NCI-H1694 (cell line): Measurements from ENCODE around the gene PPHLN1.

ENCODE experiments used
- DNase-seq: peaks from one replicate; lab custom pipeline; 2025; lab: John Stamatoyannopoulos, UW

PPHLN1 gene, protein sequence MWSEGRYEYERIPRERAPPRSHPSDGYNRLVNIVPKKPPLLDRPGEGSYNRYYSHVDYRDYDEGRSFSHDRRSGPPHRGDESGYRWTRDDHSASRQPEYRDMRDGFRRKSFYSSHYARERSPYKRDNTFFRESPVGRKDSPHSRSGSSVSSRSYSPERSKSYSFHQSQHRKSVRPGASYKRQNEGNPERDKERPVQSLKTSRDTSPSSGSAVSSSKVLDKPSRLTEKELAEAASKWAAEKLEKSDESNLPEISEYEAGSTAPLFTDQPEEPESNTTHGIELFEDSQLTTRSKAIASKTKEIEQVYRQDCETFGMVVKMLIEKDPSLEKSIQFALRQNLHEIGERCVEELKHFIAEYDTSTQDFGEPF

DNA sequence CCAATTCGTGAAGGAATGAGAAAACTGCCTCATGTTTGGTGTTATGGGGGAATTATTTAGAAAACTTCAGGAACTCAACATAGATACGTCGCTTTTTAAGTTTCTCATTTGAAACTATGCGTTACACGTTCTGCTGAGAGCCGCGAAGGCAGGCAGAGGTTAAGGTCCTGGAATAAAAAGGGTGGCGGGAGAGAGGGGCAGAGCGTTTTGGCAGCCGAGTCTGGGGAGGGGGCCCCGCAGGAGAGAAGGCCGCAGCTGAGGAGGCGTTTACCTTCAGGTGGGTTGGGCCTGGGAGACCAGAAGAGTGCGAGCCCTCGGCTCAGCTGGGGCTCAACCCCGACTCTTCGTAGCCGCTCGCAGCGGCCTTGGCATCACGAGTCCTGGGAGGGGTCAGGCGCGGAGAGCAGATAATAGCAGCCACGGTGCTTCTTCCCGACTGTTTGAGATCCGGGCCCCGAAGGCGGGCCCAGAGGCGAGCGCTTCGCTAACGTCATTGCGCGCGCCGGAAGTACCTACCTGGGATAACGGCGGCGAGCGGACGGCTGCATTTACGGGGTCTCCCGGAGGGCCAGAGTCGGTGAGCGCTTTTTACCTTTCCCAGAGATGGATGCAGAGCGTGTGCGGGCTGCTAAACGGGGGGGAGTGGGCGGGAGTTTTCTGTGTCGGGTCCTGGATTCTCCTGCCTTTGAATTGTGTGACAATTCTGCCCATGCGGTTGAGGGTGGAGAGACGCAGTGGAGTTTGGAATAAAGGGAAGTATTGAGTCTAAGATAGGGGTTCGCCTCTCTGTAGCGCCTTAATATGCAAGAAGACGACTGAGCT is at the start of gene PPHLN1, which contains the start of gene ZCRB1:
Gene PPHLN1 (plus strand): TSS at position 515 of the 822 bp plus-strand sequence. CDS start 9,736 bp downstream, outside the sequence.
Gene ZCRB1 (minus strand): TSS at position 442 of the 822 bp plus-strand sequence. CDS start 1,992 bp downstream, outside the sequence.
- DNase-seq = peak; percentile 67

DNA sequence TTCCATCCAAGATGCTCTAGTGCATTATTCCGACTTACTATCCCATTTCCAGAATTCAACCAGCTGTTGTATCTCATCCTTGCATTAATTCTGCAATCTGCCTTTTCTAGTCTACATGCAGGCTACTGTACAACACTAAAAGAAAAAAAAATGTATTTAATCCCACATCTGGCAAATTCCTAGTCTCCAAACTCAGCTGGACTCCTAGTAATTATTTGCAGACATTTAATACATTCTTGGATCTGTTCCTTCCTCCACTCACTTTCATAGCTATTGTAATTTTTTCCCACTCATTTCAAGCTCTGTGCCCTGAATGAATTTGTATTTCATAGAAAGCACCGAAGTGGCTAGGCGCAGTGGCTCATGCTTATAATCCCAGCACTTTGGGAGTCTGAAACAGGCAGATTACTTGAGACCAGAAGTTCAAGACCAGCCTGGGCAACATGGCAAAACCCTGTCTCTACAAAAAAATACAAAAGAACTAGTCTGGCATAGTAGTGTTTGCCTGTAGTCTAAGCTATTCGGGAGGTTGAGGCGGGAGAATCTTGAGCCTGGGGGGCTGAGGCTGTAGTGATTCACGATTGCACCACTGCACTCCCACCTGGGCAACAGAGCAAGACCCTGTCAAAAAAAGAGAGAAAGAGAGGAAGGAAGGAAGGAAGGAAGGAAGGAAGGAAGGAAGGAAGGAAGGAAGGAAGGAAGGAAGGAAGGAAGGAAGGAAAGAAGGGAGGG is 48.4 kb upstream of the PPHLN1 start:
- no peak for DNase-seq

DNA sequence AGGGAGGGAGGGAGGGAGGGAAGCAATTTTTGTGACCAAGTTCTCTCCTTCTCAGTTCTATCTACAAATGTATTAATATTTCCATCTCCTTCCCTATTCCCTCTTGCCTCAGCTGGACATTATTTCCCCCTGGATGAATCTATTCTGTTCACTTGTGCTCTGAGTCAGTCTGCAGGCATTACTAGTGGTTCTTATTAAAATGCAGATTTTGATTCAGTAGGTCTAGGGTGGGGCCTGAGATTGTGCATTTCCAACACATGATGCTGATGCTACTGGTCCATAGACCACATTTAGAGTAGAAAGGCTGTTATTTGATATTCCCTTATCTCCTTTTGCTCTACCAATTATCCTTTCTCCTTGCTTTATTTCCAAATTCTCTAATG is 47.8 kb upstream of the PPHLN1 start:
- DNase-seq = no peak

DNA sequence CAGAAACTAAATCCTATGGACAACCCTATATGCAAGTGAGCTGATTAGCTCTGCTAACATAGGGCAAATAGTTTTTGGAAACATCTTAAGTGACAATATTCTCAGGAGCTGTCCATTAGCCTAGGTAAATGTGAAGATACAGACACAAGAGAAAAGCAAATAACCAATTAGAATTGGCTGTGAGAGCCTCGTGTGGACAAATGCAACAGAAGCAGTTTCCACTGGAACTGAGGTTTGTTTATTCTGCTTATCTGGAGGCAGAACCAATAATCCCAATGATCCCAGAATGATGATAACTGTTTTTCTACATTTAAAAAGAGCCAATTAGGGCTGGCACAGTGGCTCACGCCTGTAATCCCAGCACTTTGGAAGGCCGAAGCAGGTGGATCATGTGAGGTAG is 44.7 kb upstream of the PPHLN1 start:
- no peak for DNase-seq

DNA sequence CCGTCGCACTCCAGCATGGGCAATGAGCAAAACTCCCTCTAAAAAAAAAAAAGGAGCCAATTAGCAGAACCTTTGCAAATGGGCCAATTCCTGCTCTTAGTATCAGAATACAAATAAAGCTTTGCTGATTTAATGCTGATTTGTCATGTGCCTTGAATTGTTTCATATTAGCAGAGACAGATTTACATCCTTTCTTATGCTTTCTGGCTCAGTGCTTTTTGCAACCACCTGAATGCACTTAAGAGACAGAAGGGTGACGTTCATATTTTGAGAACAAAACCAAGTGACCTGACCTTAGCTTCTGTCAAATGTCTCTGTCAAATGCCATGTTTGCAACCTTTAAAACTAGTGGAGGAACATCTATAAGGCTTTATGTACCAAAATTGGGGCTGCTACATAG is 44.1 kb upstream of the PPHLN1 start:
- DNase-seq = no peak

DNA sequence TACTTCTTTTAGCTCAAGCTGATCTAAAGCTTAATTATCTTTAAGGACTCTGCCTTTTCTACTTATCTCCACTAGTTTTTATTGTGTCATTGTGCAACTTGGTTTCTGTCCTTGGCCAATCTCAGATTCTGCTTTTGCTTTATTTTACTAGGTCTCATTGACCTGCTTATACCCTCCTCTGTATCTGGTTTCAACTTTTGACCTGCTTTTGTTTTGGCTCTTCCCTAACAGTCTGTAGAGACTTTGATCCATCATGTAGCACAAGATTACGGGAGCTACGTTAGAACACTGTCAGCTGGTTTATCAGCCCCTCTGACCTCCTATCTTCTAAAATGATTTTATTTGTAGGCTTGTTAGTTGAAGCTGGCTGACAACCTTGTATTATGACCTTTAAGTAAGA is 43.7 kb upstream of the PPHLN1 start:
- DNase-seq = no peak

DNA sequence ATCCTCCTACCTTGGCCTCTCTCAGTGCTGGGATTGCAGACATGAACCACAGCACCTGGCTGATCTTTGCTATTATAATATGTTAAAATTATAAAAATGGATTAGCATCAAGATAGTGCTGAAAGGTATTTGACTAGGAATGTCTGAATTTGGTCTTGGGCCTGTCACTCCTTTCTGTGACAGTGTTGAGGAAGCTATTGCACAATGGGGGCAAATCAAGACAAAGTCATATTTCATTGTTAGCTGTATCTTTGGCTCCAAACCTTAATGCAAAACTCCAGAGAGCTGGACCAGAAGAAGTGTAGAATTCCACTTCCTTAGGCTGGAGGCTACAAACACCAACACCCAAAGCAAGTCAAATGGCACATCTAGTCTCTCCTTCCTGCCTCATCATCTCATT is 42.2 kb upstream of the PPHLN1 start:
- DNase-seq = no peak

DNA sequence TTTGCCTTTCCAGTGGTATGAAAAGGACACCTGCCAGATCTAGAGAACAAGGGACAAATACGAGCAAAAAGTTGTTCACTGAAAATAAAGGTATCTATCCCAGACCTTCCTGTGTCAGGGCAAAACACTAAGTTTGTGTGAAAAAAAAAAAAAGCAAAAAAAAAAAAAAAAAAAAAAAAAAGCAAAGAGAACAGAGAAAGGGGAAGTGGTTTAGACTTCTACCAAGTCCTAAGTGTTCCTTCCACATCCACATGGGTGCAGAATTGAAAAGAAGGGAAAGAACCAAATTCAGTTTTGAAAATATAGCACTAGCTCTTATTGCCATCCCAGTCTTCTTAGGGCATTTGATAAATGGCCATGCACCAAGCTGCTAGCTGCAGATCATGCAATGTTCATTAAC is 41.8 kb upstream of the PPHLN1 start:
- DNase-seq = no peak

DNA sequence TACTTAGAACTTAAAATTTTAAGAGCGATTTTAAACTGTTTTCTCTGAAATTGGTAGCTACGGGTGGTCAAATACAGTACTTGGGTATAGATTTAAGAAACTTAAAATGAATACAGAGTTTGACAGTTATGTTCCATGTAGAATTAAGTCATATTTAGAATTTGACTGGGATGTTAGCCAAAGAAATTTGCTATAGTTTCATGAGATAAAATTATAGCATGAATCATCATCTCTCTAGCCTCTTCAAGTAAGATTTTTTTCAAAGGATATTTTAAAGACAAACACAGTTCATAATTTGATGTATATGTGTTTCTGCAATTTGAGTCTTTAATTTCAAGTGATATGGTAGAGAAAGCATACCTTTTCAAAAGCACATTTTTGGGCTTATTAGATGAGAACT is 41.1 kb upstream of the PPHLN1 start:
- no peak for DNase-seq

DNA sequence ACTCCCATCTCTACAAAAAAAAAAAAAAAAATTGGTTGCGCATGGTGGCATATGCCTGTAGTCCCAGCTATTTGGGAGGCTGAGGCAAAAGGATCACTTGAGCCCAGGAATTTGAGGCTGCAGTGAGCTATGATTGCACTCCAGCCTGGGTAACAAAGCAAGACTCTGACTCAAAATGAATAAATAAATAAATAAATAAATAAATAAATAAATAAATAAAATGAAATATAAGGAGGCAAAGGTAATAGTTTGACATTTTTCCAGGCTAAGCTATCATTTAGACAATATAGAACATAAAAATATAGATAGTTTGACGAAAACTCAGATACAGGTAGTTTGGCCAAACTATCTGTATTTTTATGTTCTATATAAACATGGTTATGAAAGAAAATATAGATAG is 40.5 kb upstream of the PPHLN1 start:
- no peak for DNase-seq

DNA sequence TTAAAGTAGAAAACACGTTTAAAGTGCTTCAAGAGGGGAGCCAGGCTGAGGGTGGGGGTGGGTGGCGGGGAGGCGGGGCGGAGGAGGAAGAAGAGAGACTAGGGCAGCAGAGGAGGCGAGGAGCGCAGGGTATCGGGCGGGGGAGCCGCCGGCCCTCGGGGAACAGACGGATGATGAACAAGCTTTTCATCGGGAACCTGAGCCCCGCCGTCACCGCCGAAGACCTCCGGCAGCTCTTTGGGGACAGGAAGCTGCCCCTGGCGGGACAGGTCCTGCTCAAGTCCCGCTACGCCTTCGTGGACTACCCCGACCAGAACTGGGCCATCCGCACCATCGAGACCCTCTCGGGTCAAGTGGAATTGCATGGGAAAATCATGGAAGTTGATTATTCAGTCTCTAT is 39.2 kb upstream of the PPHLN1 start:
- DNase-seq = no peak

DNA sequence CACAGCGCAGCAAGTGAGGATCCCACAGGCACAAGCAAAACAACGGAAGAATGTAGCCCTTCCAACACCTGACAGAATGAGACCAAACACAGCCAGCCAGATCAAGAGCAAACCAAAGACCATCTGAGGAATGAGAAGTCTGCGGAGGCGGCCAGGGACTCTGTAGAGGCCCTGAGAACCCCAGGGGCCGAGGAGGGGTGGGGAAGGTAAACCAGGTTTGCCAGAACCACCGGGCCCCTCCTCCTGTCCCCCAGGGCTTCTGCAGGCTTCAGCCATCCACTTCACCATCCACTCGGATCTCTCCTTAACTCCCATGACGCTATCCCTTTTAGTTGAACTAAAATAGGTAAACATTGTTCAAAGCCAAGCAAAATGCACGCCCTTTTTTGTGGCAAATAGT is 37.4 kb upstream of the PPHLN1 start:
- no peak for DNase-seq

DNA sequence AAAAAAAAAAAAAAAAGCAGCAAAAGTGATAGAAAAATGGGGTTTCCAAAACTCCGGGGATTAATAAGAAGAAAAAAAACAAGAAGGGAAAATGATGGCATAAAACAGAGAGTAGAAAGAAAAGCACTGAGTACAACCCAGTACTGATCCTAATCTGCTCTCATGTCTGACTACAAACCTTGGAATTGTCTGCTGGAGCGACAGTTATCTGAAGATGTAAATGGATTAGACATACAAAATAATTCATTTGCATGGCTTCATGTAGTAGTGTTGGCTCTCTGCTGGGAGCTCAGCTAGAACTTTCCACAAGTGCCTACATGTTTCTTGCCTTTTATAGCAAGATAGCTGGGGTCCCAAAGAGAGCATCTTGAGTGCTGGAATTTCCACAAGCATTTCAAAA is 34.3 kb upstream of the PPHLN1 start:
- DNase-seq = no peak

DNA sequence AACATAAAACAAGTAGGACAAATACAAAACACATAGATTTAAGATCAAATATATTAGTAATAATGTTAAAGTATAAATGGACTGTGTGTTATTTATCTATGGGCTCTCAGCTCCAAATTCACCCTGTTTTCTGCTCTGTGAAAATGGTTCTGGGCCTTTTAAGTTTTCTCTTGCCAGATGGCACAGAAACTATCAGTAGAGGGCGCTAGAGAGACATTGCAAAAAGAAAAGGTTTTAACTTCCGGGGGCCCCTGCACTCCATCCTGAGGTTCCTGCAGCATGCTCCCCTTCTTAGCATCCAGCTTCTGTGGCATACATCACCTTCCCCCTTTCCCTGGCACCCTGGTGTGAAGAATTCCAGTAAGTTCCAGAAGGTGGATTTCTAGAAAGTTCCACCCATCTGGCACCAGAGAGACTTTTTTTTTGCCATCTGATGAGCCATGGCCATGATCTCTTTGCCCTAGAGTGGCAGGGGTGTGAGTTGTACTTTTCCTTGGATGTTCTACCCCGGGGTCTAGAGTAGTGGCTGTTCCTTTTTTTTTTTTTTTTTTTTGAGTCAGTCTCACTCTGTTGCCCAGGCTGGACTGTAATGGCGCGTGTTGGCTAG is 29.4 kb upstream of the PPHLN1 start:
- no peak for DNase-seq

DNA sequence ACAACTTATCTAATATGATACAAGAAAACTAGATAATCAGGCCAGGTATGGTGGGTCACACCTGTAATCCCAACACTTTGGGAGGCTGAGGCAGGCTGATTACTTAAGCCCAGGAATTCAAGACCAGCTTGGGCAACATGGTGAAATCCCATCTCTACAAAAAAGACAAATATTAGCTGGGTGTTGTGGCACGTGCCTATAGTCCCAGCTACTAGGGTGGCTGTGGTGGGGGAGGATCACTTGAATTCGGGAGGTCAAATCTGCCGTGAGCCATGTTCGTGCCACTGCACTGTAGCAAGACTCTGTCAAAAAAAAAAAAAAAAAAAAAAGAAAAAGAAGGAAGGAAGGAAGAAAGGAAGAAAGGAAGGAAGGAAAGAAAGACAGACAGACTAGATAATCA is 27.1 kb upstream of the PPHLN1 start:
- DNase-seq = no peak

DNA sequence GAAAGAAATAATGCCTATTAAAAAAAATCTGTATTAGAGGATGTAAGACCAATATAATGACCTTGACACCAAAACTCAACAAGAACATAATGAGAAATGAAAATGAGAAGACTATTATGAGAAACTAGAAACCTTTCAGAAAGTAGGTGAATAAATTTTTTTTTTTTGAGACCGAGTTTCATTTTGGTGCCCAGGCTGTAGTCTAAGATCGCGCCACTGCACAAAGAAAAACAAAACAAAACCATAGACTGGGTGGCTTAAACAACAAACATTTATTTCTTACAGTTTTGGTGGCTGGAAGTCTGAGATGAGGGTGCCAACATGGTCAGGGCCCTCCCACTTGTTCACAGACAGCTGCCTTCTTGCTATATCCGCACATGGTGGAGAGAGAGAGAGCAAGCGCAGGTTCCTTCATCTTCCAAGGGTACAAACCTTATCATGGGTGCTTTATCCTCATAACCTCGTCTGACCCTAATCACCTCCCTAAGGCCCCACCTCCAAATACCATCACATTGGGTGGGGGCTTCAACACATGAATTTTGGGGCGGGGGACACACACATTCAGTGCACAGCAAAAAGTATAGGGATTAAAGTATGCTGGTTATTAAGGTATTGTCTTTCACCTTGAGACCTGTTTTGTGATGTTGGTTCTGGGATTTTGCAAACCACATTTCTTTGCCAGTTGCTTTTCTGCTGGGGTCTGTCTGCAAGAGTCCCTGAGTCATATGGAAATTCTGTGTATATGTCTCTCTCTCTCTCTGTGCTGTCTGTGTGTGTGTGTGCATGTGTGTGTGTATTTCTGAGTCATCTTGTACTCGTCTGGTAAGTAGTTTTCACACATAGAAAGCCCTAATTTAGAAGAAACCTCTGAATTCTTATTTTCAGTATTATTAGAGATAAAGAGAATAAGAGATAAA is 26.3 kb upstream of the PPHLN1 start:
- DNase-seq = no peak

DNA sequence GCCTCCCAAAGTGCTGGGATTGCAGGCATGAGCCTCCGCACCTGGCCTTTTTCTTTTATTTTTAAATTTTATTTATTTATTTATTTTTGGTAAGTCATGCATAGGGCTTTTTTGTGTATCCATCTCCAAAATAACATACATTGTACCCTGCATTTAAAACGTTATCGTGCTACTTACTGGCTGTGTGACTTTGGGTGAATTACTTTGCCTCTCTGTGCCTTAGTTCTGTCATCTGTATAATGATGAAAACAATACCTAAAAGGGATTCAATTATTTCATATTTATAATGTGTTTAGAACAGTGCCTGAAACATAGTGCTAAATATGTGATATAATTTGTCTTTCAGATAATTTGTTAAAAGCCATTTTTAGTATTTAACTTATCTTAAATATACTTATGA is 19.7 kb upstream of the PPHLN1 start:
- no peak for DNase-seq

DNA sequence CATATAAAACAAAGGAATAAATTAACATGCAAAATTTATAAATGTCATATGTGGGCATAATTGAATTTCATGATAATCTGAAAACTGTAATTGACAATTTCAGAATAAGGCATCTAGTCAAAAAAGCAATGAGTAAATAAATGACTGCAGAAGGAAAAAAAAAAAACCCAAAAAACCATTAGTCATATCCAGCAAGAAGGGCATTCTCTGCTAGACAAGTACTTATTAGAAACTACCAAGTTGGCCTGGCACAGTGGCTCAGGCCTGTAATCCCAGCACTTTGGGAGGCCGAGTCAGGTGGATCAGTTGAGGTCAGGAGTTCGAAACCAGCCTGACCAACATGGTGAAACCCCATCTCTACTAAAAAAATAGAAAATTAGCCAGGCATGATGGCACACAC is 17.6 kb upstream of the PPHLN1 start:
- DNase-seq = no peak

DNA sequence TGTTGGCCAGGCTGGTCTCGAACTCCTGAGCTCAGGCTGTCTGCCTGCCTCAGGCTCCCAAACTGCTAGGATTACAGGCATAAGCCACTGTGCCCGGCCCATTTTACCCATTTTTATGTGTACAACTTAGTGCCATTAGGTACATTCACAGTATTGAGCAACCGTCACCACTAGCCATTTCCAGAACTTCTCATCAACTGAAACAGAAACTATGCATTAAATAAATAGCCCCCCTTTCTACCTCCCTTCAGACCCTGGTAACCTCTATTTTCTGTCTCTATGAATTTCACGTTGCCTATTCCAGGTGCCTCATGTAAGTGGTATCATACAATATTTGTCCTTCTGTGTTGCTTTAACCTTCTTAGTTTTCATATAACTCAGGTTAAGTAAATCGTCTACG is 16.0 kb upstream of the PPHLN1 start:
- DNase-seq = no peak

DNA sequence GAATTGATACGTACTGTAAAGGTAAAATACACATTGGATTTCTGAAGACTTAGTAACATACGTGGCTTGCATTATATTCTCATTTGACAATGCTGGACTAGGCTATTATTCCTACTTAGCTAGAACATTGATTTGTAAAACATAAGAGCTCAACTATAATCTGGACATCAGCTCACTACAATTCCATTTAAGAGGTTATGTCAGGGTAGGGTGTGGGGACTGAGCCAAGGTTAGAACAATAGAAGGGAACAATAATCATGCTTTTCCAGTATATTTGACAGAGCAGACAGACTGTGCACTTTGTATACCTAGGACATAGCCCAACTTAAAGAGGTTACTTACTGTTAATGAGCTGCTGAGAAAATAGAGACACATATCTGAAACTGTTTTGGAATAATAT is 10.9 kb upstream of the PPHLN1 start:
- no peak for DNase-seq

DNA sequence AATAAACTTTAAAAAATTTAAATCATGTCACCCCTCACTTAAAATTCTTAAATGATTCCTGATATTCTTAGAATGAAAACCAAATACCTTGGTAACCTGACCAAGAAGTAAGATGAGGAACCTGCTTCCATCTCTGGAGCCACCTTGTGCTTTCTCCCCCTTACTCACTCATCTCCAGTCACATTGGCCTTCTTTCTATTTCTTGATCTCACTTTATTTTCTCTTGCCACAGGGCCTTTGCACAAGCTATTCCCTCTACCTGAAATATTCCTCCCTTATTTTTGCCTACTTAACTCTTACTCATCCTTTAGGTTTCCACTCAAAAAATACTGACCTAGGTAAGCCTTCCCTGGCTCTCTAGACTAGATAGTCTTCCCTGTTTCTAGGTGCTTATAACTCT is 5.2 kb upstream of the PPHLN1 start:
- DNase-seq = no peak
